Spleen (tissue), 11 donors: ENCODE results near the gene PDGFD. TPM values are rescaled to one million over a fixed set of nuclear protein-coding genes. Genes with fewer than 3 reads are reported as not detected.

Source experiments
- DNase-seq: peaks from one replicate; pipeline ENCODE4 v3.0.0-alpha.2; 2020
- H3K27ac ChIP-seq, 8 donors: fragments of 200-600 bp; sonication (generic) in 7 of 8; 1 replicate in 4 of 8; 2 replicates in 4 of 8; pipeline versions ENCODE4 v1.5.0 to v1.8.0; 2016 to 2021; ENCODE audit warnings: inconsistent platforms in 4 of 8, mild to moderate bottlenecking in 4 of 8, moderate library complexity in 1 of 8
- H3K27me3 ChIP-seq, 7 donors: fragments of 200-600 bp; sonication (generic) in 6 of 7; replicated peaks in 1 of 7; 1 replicate in 4 of 7; 2 replicates in 3 of 7; pipeline versions ENCODE4 v1.5.0 to v1.8.0; 2016 to 2021; ENCODE audit warnings: inconsistent platforms in 3 of 7, mild to moderate bottlenecking in 1 of 7
- H3K36me3 ChIP-seq, 6 donors: fragments of 200-600 bp; sonication (generic) in 5 of 6; 1 replicate in 4 of 6; 2 replicates in 2 of 6; pipeline versions ENCODE4 v1.5.0 to v1.8.0; 2016 to 2021; ENCODE audit warnings: inconsistent platforms in 2 of 6
- H3K4me1 ChIP-seq, 6 donors: fragments of 200-600 bp; sonication (generic) in 5 of 6; 1 replicate in 3 of 6; 2 replicates in 3 of 6; pipeline versions ENCODE4 v1.5.0 to v1.8.0; 2016 to 2021; ENCODE audit warnings: inconsistent platforms in 3 of 6
- H3K4me3 ChIP-seq, 8 donors: fragments of 200-600 bp; sonication (generic) in 7 of 8; 1 replicate in 4 of 8; 2 replicates in 4 of 8; pipeline versions ENCODE4 v1.5.0 to v1.8.0; 2016 to 2021; ENCODE audit warnings: inconsistent platforms in 4 of 8, mild to moderate bottlenecking in 4 of 8, moderate library complexity in 2 of 8
- H3K9me3 ChIP-seq, 8 donors: fragments of 200-600 bp; sonication (generic) in 7 of 8; 1 replicate in 4 of 8; 2 replicates in 4 of 8; pipeline versions ENCODE4 v1.5.0 to v1.8.0; 2016 to 2021; ENCODE audit warnings: inconsistent platforms in 4 of 8
- POLR2A ChIP-seq, 3 donors: fragments of 450-650 bp; IDR thresholded peaks; one replicate each; pipeline ENCODE4 v1.5.1; 2017; ENCODE audit warnings: antibody characterized with exemption in 3 of 3, mild to moderate bottlenecking in 1 of 3
- POLR2AphosphoS5 ChIP-seq, 3 donors: sonication (generic); formaldehyde crosslinking; IDR thresholded peaks; one replicate each; pipeline ENCODE4 v1.5.1; 2017; ENCODE audit warnings: antibody characterized with exemption in 3 of 3
- WGBS, 5 donors: extraction: QIAGEN DNeasy Blood & Tissue Kit in 3 of 5; methylation state at CpG; one replicate each; pipeline versions ENCODE4 v1.1.5 to v1.1.7; 2013 to 2018; 5-methylcytosine and 5-hydroxymethylcytosine counted together
- intact Hi-C: fragments of 100-400 bp; cut with DNase I; formaldehyde crosslinking; loops from one replicate; pipeline ENCODE4 v1.15.0; 2023; ENCODE audit warnings: low total_unique reads
- polyA plus RNA-seq, 3 donors: library from polyadenylated mRNA; stranded (reverse); fragments of 200-250 nt; gene quantifications; one replicate each; pipeline ENCODE4 v1.2.1, GENCODE V29; 2013
- total RNA-seq, 7 donors: library from RNA; depleted of rRNA in 3 of 7; stranded (reverse); fragments of >200 nt in 3 of 7; fragmentation: NEBNext Ultra II Directional in 4 of 7; extraction: Animal tissue kit (Norgen Biotek cat#: 25700) in 4 of 7; gene quantifications; one replicate each; pipeline versions ENCODE4 v1.1.0 to v1.2.1, GENCODE V29; 2016 to 2021
- TF ChIP-seq, protein P1 (sequence below), 11 experiments: fragments of 200-600 bp in 7 of 11; fragments of 450-650 bp in 4 of 11; sonication (generic) in 4 of 11; IDR thresholded peaks in 8 of 11; conservative IDR thresholded peaks in 3 of 11; 1 replicate in 7 of 11; 2 replicates in 4 of 11; pipeline versions ENCODE4 v1.4.0 to v1.8.0; 2016 to 2021; ENCODE audit warnings: antibody characterized with exemption in 11 of 11, inconsistent platforms in 4 of 11, mild to moderate bottlenecking in 1 of 11
- donor health status: healthy with polysubstance abuse.
- donor health status: DM: no; HTN: no; CAD: no; lungs with moderate emphysema.
- donor health status: DM: no; HTN: no; CAD: no.
- donor health status: Bipolar disorder and iron deficiency.
- donor health status: healthy.
- donor health status: DM: no; HTN: no; CAD: no.
- donor health status: DM: yes; HTN: yes; CAD: no.

Gene PDGFD
- total and polyA plus RNA-seq, 10 donors: 0.43 to 7.1 (median 3.4) TPM

DNA sequence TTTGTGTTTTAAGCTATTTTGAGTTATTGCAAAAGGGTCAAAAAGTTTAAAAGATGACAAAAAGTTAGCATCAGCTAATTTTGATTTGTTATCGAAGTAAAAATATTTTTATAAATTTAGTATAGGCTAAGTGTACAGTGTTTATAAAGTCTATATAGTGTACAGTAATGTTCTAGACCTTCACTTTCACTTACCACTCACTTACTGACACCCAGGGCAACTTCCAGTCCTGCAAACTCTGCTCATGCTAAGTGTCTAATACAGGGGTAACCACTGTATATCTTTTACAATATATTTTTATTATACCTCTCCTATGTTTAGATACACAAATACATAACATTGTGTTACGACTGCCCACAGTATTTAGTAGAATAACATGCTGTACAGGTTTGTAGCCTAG is 59.7 kb downstream of the PDGFD start:
- intact Hi-C loops: no loop called here

DNA sequence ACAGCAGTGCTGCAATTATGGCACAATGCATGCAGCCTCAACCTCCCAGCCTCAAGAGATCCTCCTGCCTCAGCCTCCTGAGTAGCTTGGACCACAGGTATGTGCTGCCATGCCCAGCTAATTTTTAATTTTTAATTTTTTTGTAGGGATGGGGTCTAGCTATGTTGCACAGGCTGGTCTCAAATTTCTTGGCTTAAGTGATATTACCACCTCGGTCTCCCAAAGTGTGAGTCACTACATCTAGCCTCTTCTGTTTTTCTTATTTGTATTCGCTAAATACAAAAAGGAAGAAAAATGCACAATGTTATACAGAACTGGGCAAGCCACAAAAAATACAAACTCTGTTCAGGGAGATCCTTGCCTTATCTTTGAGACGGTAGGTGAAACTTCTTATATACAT is 65.4 kb downstream of the PDGFD start:
- Histone ChIP-seq H3K4me1 (no peaks in the 10 kb centered on the region), H3K27me3 (no peaks in the 10 kb centered on the region), H3K36me3 (no peaks in the 10 kb centered on the region), H3K9me3 (peaks cover 0 to 6% (median 0%) of the 10 kb centered on the region in 8 donors), H3K4me3 (no peak overlapping the region), H3K27ac (no peak overlapping the region)
- TF ChIP-seq, protein P1, sequence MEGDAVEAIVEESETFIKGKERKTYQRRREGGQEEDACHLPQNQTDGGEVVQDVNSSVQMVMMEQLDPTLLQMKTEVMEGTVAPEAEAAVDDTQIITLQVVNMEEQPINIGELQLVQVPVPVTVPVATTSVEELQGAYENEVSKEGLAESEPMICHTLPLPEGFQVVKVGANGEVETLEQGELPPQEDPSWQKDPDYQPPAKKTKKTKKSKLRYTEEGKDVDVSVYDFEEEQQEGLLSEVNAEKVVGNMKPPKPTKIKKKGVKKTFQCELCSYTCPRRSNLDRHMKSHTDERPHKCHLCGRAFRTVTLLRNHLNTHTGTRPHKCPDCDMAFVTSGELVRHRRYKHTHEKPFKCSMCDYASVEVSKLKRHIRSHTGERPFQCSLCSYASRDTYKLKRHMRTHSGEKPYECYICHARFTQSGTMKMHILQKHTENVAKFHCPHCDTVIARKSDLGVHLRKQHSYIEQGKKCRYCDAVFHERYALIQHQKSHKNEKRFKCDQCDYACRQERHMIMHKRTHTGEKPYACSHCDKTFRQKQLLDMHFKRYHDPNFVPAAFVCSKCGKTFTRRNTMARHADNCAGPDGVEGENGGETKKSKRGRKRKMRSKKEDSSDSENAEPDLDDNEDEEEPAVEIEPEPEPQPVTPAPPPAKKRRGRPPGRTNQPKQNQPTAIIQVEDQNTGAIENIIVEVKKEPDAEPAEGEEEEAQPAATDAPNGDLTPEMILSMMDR (IDR thresholded peaks at IDR 0.05 in 8 of 11, conservative IDR thresholded peaks at IDR 0.05 in 3 of 11): no peak
- TF ChIP-seq POLR2A (IDR thresholded peaks at IDR 0.05) (no peak), POLR2AphosphoS5 (IDR thresholded peaks at IDR 0.05) (no peak)
- no peak for DNase-seq
- intact Hi-C loops: no loop called here
- WGBS, 5 donors: 29 to 76% (median 65%) methylated on average over 3 of the region's 3 CpGs

More for the DNA sequence above, 59.7 kb downstream of the PDGFD start:
- H3K36me3 ChIP-seq: no peaks in the 10 kb centered on the region
- no peak overlapping the region for H3K4me3 ChIP-seq
- H3K9me3 ChIP-seq: peaks cover 0 to 6% (median 0%) of the 10 kb centered on the region in 8 donors
- TF ChIP-seq, protein P1 (IDR thresholded peaks at IDR 0.05 in 8 of 11, conservative IDR thresholded peaks at IDR 0.05 in 3 of 11): no peak
- TF ChIP-seq POLR2A (IDR thresholded peaks at IDR 0.05): no peak
- 89 to 99% (median 93%) methylated on average over 2 of the region's 2 CpGs for WGBS, 5 donors
- H3K4me1 ChIP-seq: no peaks in the 10 kb centered on the region
- no peaks in the 10 kb centered on the region for H3K27me3 ChIP-seq
- DNase-seq: no peak
- no peak overlapping the region for H3K27ac ChIP-seq

DNA sequence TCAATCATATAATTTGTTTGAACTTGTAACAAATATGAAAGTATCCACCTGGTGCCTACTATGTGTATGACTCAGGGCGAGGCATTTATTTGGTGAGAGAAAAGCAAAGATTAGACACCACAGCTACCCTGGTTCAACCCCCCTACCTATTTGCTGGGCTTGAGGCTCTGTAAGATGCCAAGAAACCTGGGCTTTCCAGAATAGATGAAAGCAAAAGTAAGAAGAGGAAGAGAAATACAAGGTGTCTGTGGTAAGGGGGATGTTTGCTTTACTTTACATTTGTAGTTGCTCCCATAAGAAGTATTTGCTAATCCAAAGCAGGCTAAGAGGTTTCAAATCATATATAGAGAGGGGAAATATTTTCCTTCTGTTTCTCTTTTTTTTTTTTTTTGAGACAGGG is 65.8 kb downstream of the PDGFD start:
- intact Hi-C loops: no loop called here
- no peak for DNase-seq
- peaks cover 0 to 6% (median 0%) of the 10 kb centered on the region in 8 donors for H3K9me3 ChIP-seq
- H3K4me3 ChIP-seq: no peak overlapping the region
- no peaks in the 10 kb centered on the region for H3K27me3 ChIP-seq
- H3K27ac ChIP-seq: no peak overlapping the region
- 79 to 92% (median 86%) methylated on average over 1 of the region's 1 CpG for WGBS, 5 donors
- no peaks in the 10 kb centered on the region for H3K4me1 ChIP-seq
- no peaks in the 10 kb centered on the region for H3K36me3 ChIP-seq
- no peak for TF ChIP-seq POLR2AphosphoS5 (IDR thresholded peaks at IDR 0.05)
- TF ChIP-seq, protein P1 (IDR thresholded peaks at IDR 0.05 in 8 of 11, conservative IDR thresholded peaks at IDR 0.05 in 3 of 11): no peak
- no peak for TF ChIP-seq POLR2A (IDR thresholded peaks at IDR 0.05)

DNA sequence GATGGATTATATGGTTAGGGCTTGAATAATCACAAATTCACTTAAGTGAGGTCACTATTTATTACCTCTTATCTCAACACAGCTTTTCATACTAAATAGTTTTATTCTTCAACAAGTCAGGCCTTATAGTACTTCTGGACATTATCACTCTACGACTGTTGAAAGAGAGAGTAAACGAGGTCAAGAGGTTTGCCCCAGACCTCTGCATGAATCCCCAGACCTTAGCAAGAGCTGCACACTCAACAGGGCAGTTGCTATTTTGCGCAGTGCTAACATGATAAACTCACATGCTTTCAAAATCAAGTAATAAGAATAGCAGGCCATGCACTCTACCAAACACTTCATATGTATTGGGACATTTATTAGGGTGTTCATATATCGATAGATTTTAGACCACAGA is 67.0 kb downstream of the PDGFD start:
- Histone ChIP-seq H3K36me3 (no peaks in the 10 kb centered on the region), H3K4me1 (no peaks in the 10 kb centered on the region), H3K4me3 (no peak overlapping the region), H3K27ac (no peak overlapping the region), H3K27me3 (no peaks in the 10 kb centered on the region), H3K9me3 (no peaks in the 10 kb centered on the region)
- DNase-seq: no peak
- TF ChIP-seq, protein P1 (IDR thresholded peaks at IDR 0.05 in 8 of 11, conservative IDR thresholded peaks at IDR 0.05 in 3 of 11): no peak
- TF ChIP-seq POLR2AphosphoS5 (IDR thresholded peaks at IDR 0.05) (no peak), POLR2A (IDR thresholded peaks at IDR 0.05) (no peak)
- WGBS, 5 donors: 64 to 83% (median 80%) methylated on average over 4 of the region's 4 CpGs
- intact Hi-C loops: no loop called here
